SHP77 treated with DMSO at 0.1 percent for 48 hours (cell line): Measurements from ENCODE around the gene STT3B.
"Not testable (repeated sequence)": the region's sequence is repeated elsewhere in the genome, so short reads cannot be mapped to it uniquely, and the experiment has no call there.

Experiments
- DNase-seq: peaks from one replicate; lab custom pipeline; 2025; lab: John Stamatoyannopoulos, UW

Gene STT3B

GRCh38 chr3:31605333-31605732, 72.6 kb downstream of the STT3B start:
- DNase-seq = not testable (repeated sequence)

GRCh38 chr3:31606453-31606852, 73.7 kb downstream of the STT3B start:
- no peak for DNase-seq

GRCh38 chr3:31610700-31611275, 78.1 kb downstream of the STT3B start:
- DNase-seq = no peak

- DNase-seq = no peak
Measured at GRCh38 chr3:31613177-31613576, 80.5 kb downstream of the STT3B start.

- DNase-seq = no peak
Measured at GRCh38 chr3:31613654-31614053, 80.9 kb downstream of the STT3B start.

- no peak for DNase-seq
Measured at GRCh38 chr3:31614162-31614921, 81.6 kb downstream of the STT3B start.

- peak; percentile 9 for DNase-seq
Measured at GRCh38 chr3:31615071-31615875, 82.5 kb downstream of the STT3B start.

GRCh38 chr3:31616711-31617110, 84.0 kb downstream of the STT3B start:
- DNase-seq = no peak

GRCh38 chr3:31620656-31621055, 87.9 kb downstream of the STT3B start:
- DNase-seq = no peak

- no peak for DNase-seq
Measured at GRCh38 chr3:31621314-31621713, 88.6 kb downstream of the STT3B start.

GRCh38 chr3:31622636-31623288, 90.0 kb downstream of the STT3B start:
- DNase-seq = no peak

- no peak for DNase-seq
Measured at GRCh38 chr3:31624083-31624709, 91.5 kb downstream of the STT3B start.

GRCh38 chr3:31625358-31625757, 92.6 kb downstream of the STT3B start:
- DNase-seq = no peak

- DNase-seq = no peak
Measured at GRCh38 chr3:31629054-31629453, 96.3 kb downstream of the STT3B start.

GRCh38 chr3:31634476-31634875, 101.8 kb downstream of the STT3B start:
- no peak for DNase-seq

- DNase-seq = no peak
Measured at GRCh38 chr3:31635545-31635944, 102.8 kb downstream of the STT3B start.

- no peak for DNase-seq
Measured at GRCh38 chr3:31636049-31636448, 103.3 kb downstream of the STT3B start.

- DNase-seq = no peak
Measured at GRCh38 chr3:31636694-31637442, 104.1 kb downstream of the STT3B start.

GRCh38 chr3:31639828-31640227, 107.1 kb downstream of the STT3B start:
- no peak for DNase-seq

GRCh38 chr3:31645256-31645655, 112.5 kb downstream of the STT3B start:
- no peak for DNase-seq

GRCh38 chr3:31648286-31648968, 115.7 kb downstream of the STT3B start:
- no peak for DNase-seq
